Lower lobe of right lung (tissue), 2 donors: ENCODE measurements around the gene GSTM1. TPM values are rescaled to one million over a fixed set of nuclear protein-coding genes. Genes with fewer than 3 reads are reported as not detected.
"Not testable (repeated sequence)": the region's sequence is repeated elsewhere in the genome, so short reads cannot be mapped to it uniquely, and the experiment has no call there.

Experiments used
- ATAC-seq, 2 donors: fragments of 200-7000 bp; cut with Tn5 transposase; one replicate each; pipeline ENCODE4 v1.9.1; 2020 to 2022; ENCODE audit warnings: mild to moderate bottlenecking in 2 of 2, moderate library complexity in 2 of 2
- DNase-seq: peaks from one replicate; pipeline ENCODE4 v3.0.0-alpha.2; 2020
- H3K27ac ChIP-seq: fragments of 200-600 bp; one replicate; pipeline ENCODE4 v1.8.0; 2022
- H3K27me3 ChIP-seq: fragments of 200-600 bp; one replicate; pipeline ENCODE4 v1.8.0; 2022; ENCODE audit warnings: low read depth
- H3K36me3 ChIP-seq: fragments of 200-600 bp; one replicate; pipeline ENCODE4 v1.8.0; 2022; ENCODE audit warnings: mild to moderate bottlenecking
- H3K4me1 ChIP-seq: fragments of 200-600 bp; one replicate; pipeline ENCODE4 v1.8.0; 2022
- H3K4me3 ChIP-seq: fragments of 200-600 bp; one replicate; pipeline ENCODE4 v1.8.0; 2022; ENCODE audit warnings: mild to moderate bottlenecking
- H3K9me3 ChIP-seq: fragments of 200-600 bp; one replicate; pipeline ENCODE4 v1.8.0; 2022
- CTCF ChIP-seq: fragments of 200-600 bp; IDR thresholded peaks from one replicate; pipeline ENCODE4 v1.8.0; 2022; ENCODE audit warnings: antibody characterized with exemption, mild to moderate bottlenecking
- intact Hi-C: fragments of 100-400 bp; cut with DNase I; formaldehyde crosslinking; loops from one replicate; pipeline ENCODE4 v1.11.0; 2022
- total RNA-seq: library from RNA; stranded (reverse); fragmentation: NEBNext Ultra II Directional; extraction: Animal tissue kit (Norgen Biotek cat#: 25700); gene quantifications from one replicate; pipeline ENCODE4 v1.2.1, GENCODE V29; 2021
- donor health status: DM: no; HTN: yes; CAD: no; lungs with severe emphysema.

GSTM1 gene
- total RNA-seq, 1 donor from 2014 or later, result not detected

DNA sequence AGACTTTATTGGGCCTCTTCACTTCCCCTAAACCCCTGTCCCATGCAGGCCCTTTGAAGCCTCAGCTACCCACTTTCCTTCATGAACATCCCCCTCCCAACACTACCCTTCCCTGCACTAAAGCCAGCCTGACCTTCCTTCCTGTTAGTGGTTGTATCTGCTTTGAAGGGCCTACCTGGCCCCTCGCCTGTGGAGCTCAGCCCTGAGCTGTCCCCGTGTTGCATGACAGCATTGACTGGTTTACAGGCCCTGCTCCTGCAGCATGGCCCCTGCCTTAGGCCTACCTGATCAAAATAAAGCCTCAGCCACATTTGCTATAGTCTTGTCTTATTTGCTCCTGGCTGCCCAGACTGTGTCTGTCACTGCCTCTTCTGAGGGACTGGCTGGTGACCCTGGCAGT lies 26.2 kb upstream of the GSTM1 start:
- peaks cover 3% of the 10 kb centered on the region for H3K4me1 ChIP-seq
- intact Hi-C loops, result no loop called here
- no peak for TF ChIP-seq CTCF

GRCh38 chr1:109664671-109665070 lies 22.9 kb upstream of the GSTM1 start:
- Histone ChIP-seq H3K4me1 (peaks cover 5% of the 10 kb centered on the region), H3K4me3 (no peak overlapping the region), H3K9me3 (no peaks in the 10 kb centered on the region), H3K27me3 (no peaks in the 10 kb centered on the region), H3K27ac (no peak overlapping the region), H3K36me3 (peaks cover 29% of the 10 kb centered on the region)
- ATAC-seq (no peak), DNase-seq (no peak)
- no peak for TF ChIP-seq CTCF
- intact Hi-C loops, result no loop called here

More for the DNA sequence above, 26.2 kb upstream of the GSTM1 start:
- Histone ChIP-seq H3K4me3 (no peak overlapping the region), H3K27ac (no peak overlapping the region), H3K27me3 (no peaks in the 10 kb centered on the region), H3K36me3 (peaks cover 38% of the 10 kb centered on the region), H3K9me3 (no peaks in the 10 kb centered on the region)
- ATAC-seq (no peak), DNase-seq (no peak)

GRCh38 chr1:109667452-109668122 lies 20.0 kb upstream of the GSTM1 start, which contains the start of gene GSTM2:
TSS of gene GSTM2 (plus strand) at chr1:109668057. CDS start at chr1:109668116, 59 bp downstream.
- no peak for TF ChIP-seq CTCF
- ATAC-seq, result peak; percentile 99 to 100

GRCh38 chr1:109668123-109668775 lies 19.4 kb upstream of the GSTM1 start:
- H3K4me3 ChIP-seq, result peak overlapping the region; percentile 59
- ATAC-seq, result peak; percentile 11 to 15
- peaks cover 5% of the 10 kb centered on the region for H3K4me1 ChIP-seq
- intact Hi-C loops, result no loop called here
- H3K9me3 ChIP-seq, result no peaks in the 10 kb centered on the region
- DNase-seq, result no peak
- H3K36me3 ChIP-seq, result peaks cover 5% of the 10 kb centered on the region
- no peak overlapping the region for H3K27ac ChIP-seq
- TF ChIP-seq CTCF, result no peak
- H3K27me3 ChIP-seq, result no peaks in the 10 kb centered on the region

More at GRCh38 chr1:109667452-109668122, 20.0 kb upstream of the GSTM1 start, which contains the start of gene GSTM2:
- Histone ChIP-seq H3K36me3 (peaks cover 4% of the 10 kb centered on the region), H3K4me1 (peaks cover 5% of the 10 kb centered on the region), H3K9me3 (no peaks in the 10 kb centered on the region), H3K4me3 (peak within 1 kb of the TSS; percentile 59), H3K27ac (no peak within 1 kb of the TSS), H3K27me3 (no peaks in the 10 kb centered on the region)
- peak; percentile 94 for DNase-seq
- intact Hi-C loops, result no loop called here

- ATAC-seq (no peak), DNase-seq (no peak)
- Histone ChIP-seq H3K27me3 (no peaks in the 10 kb centered on the region), H3K9me3 (no peaks in the 10 kb centered on the region), H3K36me3 (peaks cover 5% of the 10 kb centered on the region), H3K27ac (no peak overlapping the region), H3K4me1 (peaks cover 5% of the 10 kb centered on the region), H3K4me3 (no peak overlapping the region)
- intact Hi-C loops, result no loop called here
- TF ChIP-seq CTCF, result no peak
Observed at GRCh38 chr1:109669246-109669948, 18.2 kb upstream of the GSTM1 start.

GRCh38 chr1:109669949-109670302 lies 17.7 kb upstream of the GSTM1 start:
- H3K27me3 ChIP-seq, H3K9me3 ChIP-seq, H3K36me3 ChIP-seq, H3K4me1 ChIP-seq, H3K4me3 ChIP-seq, ATAC-seq, H3K27ac ChIP-seq, intact Hi-C loops, DNase-seq: not testable (repeated sequence)
